Activated CD8-positive, alpha-beta memory T cell treated with anti-CD3 and anti-CD28 coated beads, Interleukin-2, amount 50 U/mL, for 24 hours (primary cell): ENCODE results near the gene HBP1.
"Not testable (repeated sequence)": the region's sequence is repeated elsewhere in the genome, so short reads cannot be mapped to it uniquely, and the experiment has no call there.

Experiments used
- DNase-seq: peaks from one replicate; pipeline ENCODE4 v3.0.0-alpha.2; 2020; ENCODE audit errors: extremely low read depth

Gene HBP1

DNA sequence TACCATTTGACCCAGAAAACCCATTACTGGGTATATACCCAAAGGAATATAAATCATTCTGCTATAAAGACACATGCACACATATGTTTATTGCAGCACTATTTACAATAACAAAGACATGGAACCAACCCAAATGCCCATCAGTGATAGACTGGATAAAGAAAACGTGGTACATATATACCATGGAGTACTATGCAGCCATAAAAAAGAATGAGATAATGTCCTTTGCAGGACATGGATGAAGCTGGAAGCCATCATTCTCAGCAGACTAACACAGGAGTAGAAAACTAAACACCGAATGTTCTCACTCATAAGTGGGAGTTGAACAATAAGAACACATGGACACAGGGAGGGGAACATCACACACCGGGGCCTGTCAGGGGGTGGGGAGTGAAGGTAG is 13.1 kb upstream of the HBP1 start:
- DNase-seq, result not testable (repeated sequence)

DNA sequence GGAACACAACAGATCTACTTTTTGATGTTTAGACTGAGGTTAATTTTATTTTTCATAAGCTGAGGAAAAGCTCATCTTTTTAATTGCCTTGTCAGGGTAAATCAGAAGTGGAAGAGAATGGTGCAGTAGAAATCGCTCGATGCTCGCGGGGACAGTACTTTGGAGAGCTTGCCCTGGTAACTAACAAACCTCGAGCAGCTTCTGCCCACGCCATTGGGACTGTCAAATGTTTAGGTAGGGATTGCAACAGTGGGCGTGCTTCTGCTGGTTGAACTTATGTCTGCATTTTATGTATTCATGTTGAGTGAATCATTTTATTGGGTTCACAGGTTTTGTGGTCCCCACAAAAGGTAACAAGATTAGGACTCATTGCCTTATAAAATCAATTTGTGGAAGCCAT is 11.7 kb upstream of the HBP1 start:
- DNase-seq, result no peak

DNA sequence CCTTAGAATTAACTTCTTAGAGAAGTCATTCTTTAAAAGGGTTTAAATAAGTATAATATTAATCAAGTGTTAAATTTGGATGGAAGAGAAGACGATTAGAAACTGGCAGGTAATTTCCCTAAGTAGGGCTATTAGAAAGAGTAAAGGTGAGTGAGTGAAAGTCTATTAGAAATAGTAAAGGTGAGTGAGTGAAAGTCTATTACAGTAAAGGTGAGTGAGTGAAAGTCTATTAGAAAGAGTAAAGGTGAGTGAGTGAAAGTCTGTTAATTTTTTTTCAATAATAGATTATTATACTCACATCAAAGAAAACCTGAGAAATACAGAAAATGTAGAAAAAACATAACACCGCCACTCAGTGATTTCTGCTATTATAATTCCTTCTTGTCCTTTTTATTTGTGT is 10.8 kb upstream of the HBP1 start:
- no peak for DNase-seq

DNA sequence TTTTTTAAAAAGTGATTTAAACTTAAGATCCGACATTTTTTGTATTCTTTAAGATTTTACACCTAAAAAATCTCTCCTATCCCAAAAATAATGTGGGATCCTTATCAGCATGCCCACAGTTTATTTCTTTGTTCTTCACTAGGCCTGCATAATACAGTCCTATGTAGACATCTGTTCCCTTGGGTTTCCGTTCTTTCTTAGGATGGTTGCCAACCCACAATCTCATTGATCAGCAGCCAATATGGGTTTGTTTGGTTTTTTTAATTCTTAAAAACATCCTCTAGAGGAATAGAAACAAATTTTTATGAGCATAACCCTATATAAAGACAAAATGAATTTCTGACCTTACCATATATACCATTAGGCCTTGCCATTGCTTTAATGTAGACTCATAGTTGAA is 8.4 kb upstream of the HBP1 start:
- DNase-seq, result no peak

DNA sequence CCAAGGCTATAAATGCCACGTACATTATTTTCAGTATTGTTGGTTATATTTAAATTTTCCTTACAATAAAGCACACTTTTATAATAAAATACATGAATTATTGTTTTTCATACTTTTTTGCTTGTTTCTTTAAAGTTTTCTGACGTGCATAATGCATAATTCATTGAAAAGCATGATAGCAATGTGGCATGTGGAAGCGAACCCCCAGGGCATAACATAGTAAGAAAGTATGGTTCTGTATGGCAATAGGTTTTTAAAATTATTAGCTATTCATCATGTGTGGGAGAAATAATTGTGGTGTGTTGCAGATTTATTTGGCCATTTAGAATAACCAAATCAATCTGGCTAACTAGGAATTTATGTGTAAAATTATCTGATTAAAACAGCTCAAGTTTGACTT is 7.4 kb upstream of the HBP1 start:
- no peak for DNase-seq

DNA sequence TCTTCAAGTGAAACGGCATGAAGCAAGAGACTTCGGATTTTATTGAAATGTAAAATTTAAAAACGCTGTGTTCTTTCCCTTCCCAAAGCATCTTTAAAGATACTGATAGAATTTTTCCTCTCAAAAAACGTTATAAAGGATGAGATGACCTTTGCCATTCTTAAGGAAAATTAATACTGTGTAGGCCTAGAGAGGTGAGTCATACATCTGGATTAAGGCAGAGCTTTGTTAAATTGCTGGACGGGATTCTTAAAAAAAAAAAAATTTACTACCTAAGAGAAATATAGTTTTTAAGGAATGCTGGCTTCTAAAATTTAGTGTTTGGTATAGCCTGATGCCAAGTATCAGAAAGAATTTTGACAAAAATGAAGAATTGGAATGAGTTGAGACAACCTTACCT is 6.3 kb upstream of the HBP1 start:
- no peak for DNase-seq

DNA sequence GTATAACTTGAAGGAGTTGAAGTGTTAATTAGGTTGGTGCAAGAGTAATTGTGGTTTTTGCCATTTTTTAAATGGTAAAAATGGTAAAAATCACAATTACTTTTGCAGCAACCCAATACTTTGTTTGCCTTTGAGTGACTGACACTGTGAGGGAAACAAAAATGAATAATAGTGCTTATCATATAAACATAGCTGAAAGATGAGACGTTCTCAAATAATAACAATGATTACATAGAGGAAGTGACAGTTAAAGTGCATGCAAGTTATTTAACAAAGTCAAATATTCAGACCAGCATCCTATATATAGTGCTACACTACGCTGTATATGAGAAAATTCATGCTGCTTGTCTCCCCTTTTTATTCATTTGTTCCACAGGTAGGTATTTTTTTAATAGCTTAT is 4.7 kb upstream of the HBP1 start:
- no peak for DNase-seq

DNA sequence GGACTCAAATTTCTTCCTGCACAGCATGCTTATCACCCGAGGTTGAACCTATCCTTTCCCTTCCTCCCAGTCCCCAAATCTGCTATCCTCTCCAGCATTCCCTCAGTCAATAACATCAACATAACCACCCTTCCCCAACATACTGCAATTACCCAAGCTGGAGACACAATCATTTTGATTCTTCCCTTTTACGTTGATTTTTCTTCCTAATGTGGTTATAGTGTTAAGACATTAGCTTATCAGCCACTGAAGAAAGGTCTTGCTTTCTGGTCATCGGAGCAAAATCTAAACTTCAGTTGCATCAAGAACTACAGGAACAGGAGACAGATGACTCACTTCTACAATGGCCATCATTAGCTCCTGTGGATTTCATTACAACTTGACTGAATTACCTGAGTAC is 3.5 kb upstream of the HBP1 start:
- no peak for DNase-seq

DNA sequence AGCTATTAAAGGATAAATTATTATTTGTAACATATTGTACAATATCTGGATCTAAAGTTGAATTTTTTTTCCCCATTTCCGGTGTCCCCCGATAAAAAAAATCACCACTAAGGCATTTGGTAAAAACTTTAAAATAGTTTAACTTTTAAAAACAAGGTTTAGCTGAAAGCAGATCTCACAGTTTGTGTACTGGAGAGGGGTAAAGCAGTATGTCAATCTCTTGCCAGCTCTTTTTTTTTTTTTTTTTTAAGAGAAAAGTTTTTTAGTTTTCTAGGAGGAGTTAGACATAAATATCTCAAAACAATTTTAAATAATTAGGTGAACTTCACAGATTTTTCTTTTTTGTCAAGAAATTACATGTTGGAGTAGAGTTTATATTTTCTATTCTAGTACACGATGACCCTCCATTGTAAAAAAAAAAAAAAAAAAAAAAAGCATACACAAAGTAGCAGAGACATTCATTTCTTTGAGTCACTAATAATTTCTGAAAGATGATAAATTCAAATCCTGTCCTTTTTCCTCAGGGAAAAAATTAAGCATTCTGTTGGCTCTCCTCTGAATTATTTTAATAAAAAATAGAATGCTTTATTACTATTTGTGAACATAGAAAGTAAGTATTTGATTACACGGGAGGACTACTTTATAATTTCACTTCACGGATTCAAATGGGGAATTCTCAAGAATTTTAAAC is 1.9 kb upstream of the HBP1 start:
- DNase-seq, result no peak

DNA sequence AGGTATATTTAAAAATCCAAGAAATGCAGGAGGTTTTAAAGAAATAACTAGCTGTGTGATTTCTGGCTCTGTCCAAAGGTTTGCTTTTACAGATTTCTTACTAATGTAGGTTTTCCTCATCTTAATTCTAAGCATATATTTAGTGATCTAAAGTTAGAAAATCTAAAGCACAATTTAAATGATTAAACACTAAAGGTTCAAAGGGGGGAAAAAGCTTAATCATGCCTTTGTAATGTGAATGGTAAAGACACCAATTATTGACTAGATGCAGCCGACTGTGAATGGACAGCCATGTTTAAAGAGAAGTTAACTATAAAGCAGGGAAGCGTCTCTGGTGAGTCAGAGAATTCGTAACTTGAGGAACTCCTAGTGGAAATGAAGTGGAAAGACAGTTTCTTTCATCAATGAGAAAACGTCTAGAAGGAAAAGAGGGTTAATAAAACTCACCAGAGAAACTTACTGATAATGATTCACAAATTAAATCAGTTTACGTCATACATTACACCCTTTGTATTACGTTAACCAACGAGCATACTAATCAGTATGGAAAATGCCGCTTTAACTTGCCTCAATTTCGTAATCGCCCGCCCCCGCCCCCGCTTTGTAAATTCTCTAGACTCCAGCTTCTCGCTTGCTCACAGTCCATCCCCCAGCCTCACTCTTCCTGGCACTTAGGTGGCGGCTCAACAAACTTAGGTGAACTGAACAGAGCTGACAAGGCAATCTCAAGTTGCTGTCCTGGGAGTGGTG is 1.1 kb upstream of the HBP1 start:
- DNase-seq, result no peak

DNA sequence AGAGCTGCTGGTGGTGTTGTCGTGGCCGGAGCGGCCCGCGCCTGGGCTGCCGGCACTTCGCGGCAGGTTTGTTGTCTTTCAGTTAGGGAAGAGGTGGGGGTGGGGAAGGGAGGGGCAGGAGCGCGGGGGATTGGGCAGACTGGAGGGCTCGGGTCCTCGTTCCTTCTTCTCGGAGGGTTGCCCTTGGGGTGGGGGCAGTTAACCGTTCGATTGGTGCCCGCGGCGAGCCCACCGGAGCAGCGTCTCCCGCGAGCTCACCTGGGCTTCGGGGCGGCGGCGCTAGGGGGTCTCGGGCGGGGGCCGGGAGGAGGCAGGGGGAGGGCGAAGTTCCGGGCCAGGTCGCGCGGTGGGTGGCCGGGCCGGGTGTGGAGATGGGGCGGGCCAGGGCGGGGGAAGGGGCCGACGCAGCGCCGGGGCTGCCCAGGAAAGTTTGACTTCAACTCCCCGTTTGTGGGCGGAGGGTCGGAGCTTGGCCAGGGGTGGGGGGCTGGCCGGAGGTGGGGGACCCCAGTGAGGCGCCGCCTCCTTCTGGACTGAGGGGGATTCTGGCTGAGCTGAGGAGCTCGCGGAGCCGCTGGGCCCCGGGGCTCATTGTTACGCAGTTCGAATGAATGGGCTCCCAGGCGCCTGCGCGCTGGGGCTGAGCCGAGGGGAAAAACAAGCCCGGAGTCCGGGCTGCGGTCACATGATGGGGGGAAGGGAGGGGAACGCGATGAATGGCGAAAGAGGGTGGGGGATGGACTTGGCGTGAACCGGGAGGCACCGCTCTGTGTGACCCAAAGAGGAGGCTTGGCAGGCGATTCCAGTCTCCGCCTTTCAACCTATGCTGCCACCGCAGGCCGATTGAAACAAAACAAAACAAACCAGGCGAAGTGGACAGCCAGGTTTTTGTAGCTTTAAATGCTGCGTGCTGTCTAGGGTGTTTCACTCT is 582 bp downstream of the HBP1 start:
- peak; percentile 71 for DNase-seq

DNA sequence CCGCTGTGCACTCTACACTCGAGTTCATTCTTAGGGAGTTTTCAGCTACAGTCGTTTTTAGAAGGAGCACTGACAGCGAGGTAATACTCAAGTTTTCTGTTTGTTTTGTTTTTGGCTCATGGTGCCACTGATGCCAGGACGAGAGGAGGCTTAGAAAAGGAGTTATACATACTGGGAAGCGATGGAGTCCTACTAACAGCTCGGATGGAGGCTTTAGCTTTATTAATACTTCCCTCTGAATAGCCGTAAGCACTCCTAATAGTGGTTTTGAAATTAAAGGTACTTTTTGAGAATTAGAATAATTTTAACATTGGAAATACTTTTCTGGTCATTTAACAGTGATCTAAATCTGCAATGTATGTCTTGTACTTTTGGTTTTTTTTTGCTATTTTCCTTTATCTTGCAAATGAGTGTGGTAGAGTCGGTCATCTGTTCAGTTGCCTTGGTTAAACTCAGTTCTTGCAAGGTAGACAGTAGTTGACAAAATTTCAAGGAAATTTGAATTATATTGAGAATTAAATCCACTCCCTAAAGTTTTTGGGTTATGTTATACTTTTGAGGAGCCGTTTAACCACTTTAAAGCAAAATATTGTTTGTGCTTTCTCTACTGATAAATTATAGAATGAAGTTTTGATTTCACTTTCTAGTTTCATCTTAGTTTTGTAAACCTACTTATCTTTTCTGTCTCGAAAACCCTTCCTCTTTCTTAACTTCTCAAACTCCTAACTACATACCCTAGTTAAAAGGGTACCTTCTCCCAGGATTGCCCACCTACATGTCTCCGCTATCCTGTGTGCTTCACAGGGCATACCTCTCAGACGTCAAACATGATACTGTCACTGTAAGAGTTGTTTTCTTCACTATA is 1.5 kb downstream of the HBP1 start:
- DNase-seq, result no peak

DNA sequence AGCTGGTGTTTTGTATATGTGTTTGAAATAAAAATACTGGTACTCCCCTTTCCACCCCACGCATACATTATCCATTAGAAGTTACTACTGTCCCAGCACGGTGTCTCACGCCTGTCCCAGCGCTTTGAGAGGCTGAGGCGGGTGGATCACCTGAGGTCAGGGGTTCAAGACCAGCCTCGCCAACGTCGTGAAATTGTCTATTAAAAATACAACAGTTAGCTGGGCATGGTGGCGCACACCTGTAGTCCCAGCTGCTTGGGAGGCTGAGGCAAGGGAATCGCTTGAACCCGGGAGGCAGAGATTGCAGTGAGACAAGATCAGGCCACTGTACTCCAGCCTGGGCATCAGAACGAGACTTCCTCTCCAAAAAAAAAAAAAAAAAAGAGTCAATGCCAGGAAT is 2.7 kb downstream of the HBP1 start:
- no peak for DNase-seq

DNA sequence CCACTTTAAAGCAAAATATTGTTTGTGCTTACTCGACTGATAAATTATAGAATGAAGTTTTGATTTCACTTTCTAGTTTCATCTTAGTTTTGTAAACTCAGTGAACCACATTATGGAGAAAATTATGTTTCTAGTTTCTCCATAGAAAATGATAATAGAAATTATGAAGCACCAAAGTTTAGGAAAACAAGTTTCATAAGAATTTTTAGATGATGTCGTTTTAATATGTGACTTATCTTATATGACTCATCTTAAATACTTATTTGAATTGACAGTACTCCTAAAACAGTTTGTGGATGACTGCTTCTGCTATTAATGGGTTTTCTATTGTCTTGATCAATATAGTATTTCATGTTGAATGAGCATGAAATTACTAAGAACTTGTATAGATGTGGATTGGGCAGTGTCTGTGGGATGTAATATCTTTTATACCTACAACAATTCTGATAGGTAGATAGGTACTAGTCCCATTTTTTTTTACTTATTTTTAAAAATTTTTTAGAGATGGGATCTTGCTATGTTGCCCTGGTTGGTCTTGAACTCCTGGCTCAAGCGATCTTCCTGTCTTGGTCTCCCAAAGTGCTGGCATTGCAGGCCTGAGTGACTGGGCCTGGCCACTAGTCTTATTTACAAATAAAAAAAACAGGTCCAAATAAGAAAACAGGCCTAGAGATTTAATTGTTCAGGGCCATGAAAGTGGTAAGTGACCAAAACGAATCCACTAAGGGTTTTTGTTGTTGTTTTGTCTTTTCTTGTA is 3.7 kb downstream of the HBP1 start:
- DNase-seq, result no peak

DNA sequence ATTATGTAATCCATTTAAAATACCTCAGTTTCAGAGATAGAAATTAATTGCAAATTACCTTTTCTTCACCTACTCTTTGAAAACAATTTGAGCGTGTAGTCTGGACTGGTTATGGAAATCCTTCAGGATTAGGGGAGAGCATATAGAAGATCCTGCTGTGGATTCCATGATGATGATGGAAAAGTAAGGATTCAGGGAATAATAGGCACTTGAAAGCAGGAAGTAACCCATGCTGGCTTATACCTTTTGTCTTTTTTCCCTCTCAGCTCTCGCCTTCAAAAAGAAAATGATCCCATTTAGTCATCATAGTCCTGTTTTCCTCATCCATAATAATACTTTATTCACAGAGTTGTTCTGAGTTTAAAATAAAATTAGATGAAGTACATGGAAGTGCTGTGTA is 4.4 kb downstream of the HBP1 start:
- DNase-seq, result no peak

DNA sequence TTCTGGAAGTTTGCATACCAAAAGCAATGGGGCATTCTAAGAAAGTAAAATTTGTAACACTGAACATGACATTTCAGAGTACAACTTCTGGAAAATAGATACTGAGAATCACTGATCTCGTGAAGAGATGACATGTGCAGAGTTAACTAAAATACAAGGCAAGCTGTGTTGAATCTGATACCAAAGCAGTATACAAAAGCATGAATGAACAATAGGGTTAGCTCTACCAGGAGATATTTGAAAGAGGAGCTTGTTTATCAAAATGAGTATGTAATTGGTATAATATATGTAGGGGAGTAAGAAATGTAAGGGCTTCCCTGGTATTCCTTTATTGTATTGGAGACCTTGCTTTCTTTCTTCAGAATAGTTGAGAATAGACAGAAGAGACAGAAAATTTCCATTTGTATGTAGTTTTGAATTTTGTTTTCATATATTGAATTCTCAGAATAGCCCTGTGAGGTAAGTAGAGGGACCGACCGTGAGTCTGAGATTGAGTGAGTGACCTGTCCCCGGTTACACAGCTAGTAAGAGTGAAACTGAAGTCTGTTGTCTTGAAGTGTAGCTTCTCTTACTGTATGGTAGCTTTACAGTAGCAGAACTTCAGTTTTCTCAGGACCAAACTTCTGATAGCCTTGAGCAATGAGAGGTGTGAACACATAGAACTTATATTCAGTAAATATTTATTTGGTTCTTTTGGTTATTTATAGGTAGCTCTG is 5.0 kb downstream of the HBP1 start:
- no peak for DNase-seq

DNA sequence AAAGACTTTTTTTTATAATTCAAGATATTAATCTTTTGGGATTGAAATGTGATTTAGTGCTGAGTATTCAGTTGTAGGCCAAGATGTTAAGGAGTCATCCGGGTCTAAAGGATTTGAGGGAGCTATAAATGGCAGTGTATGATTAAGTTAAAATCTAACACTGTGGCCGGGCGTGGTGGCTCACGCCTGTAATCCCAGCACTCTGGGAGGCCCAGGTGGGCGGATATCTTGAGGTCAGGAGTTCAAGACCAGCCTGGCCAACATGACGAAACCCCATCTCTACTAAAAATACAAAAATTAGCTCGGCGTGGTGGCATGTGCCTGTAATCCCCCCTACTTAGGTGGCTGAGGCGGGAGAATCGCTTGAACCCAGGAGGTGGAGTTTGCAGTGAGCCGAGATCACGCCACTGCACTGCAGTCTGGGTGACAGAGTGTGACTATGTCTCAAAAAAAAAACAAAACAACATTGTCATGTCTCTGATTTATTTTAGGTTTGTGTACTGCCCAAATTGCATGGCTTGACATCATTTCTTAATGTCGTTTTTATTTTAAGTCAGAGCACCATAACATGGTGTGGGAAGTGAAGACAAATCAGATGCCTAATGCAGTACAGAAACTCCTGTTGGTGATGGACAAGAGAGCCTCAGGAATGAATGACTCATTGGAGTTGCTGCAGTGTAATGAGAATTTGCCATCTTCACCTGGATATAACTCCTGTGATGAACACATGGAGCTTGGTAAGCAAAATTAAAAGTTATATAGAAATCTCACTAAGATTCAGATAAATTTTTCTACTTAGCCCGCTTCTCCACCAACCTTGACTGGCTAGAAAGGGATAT is 10.7 kb downstream of the HBP1 start:
- DNase-seq, result no peak

DNA sequence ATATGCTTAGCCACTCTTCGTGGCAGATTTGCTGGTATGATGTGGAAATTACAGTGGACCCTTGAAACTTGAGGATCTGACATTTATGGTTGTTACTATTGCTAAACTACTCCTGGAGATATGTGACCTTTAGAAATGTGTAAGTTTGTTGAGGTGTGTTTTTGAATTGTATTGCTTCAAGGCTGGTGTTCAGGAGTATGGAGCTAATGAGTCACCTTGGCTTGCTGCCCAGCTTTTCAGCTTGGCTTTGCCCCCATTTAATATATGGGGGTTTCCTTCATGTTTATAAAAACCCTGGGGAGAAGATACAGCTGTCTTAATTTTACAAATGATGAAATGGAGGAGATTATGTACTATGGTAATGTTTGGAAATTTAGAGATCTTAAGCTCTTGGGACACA is 11.6 kb downstream of the HBP1 start:
- DNase-seq, result peak; percentile 44

DNA sequence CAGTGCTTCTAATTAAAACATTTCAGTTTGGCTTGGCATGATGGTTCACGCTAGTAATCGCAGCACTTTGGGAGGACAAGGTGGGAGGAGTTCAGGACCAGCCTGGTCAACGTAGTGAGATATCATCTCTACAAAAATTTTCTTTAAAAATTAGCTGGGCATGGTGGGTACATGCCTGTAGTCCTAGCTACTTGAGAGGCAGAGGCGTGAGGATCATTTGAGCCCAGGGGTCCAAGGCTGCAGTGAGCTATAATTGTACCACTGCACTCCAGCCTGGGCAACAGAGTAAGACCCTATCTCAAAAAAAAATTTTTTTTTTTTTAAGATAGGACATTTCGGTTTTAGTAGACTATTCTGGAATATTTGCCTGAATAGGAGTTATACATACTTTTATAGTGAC is 12.4 kb downstream of the HBP1 start:
- no peak for DNase-seq
